ENCODE data around the gene KLK6.

The KLK6 gene

GRCh38 chr19:50962245-50962644 lies 7.1 kb downstream of the KLK6 start:
- no peaks in the 10 kb centered on the region for H3K36me3 ChIP-seq (ENCODE audit: control insufficient read depth in 5 of 5, insufficient read depth in 5 of 5, low read length in 5 of 5)
- H3K27me3 ChIP-seq (ENCODE audit: control insufficient read depth in 5 of 5, insufficient read depth in 4 of 5, low read length in 5 of 5) = peaks cover 6 to 28% (median 22%) of the 10 kb centered on the region in 5 donors
- no peak overlapping the region for H3K27ac ChIP-seq (ENCODE audit: low read depth, low read length)
- H3K9ac ChIP-seq (ENCODE audit: low read length in 5 of 5) = no peak overlapping the region
- no peak overlapping the region for H3K4me3 ChIP-seq (ENCODE audit: low read depth in 1 of 5, low read length in 5 of 5)
- no peaks in the 10 kb centered on the region for H3K4me1 ChIP-seq (ENCODE audit: control insufficient read depth in 5 of 5, insufficient read depth in 5 of 5, low read length in 5 of 5)
- peaks cover 0 to 10% (median 6%) of the 10 kb centered on the region in 5 donors for H3K9me3 ChIP-seq (ENCODE audit: control insufficient read depth in 5 of 5, low read length in 5 of 5)

GRCh38 chr19:50959731-50960500 lies 9.5 kb downstream of the KLK6 start:
- no peaks in the 10 kb centered on the region for H3K36me3 ChIP-seq (ENCODE audit: control insufficient read depth in 5 of 5, insufficient read depth in 5 of 5, low read length in 5 of 5)
- no peak overlapping the region for H3K9ac ChIP-seq (ENCODE audit: low read length in 5 of 5)
- no peak overlapping the region for H3K27ac ChIP-seq (ENCODE audit: low read depth, low read length)
- H3K4me3 ChIP-seq (ENCODE audit: low read depth in 1 of 5, low read length in 5 of 5) = no peak overlapping the region
- H3K4me1 ChIP-seq (ENCODE audit: control insufficient read depth in 5 of 5, insufficient read depth in 5 of 5, low read length in 5 of 5) = no peaks in the 10 kb centered on the region
- H3K9me3 ChIP-seq (ENCODE audit: control insufficient read depth in 5 of 5, low read length in 5 of 5) = peaks cover 0 to 10% (median 6%) of the 10 kb centered on the region in 5 donors
- H3K27me3 ChIP-seq (ENCODE audit: control insufficient read depth in 5 of 5, insufficient read depth in 4 of 5, low read length in 5 of 5) = peaks cover 7 to 20% (median 12%) of the 10 kb centered on the region in 5 donors

- no peak overlapping the region for H3K9ac ChIP-seq (ENCODE audit: low read length in 5 of 5)
- no peaks in the 10 kb centered on the region for H3K4me1 ChIP-seq (ENCODE audit: control insufficient read depth in 5 of 5, insufficient read depth in 5 of 5, low read length in 5 of 5)
- H3K4me3 ChIP-seq (ENCODE audit: low read depth in 1 of 5, low read length in 5 of 5) = no peak overlapping the region
- no peaks in the 10 kb centered on the region for H3K36me3 ChIP-seq (ENCODE audit: control insufficient read depth in 5 of 5, insufficient read depth in 5 of 5, low read length in 5 of 5)
- peaks cover 13 to 25% (median 17%) of the 10 kb centered on the region in 5 donors for H3K27me3 ChIP-seq (ENCODE audit: control insufficient read depth in 5 of 5, insufficient read depth in 4 of 5, low read length in 5 of 5)
- H3K27ac ChIP-seq (ENCODE audit: low read depth, low read length) = no peak overlapping the region
- peaks cover 0 to 9% (median 6%) of the 10 kb centered on the region in 5 donors for H3K9me3 ChIP-seq (ENCODE audit: control insufficient read depth in 5 of 5, low read length in 5 of 5)
Observed at GRCh38 chr19:50957587-50957986, 11.8 kb downstream of the KLK6 start.

GRCh38 chr19:50952910-50953309 lies 16.5 kb downstream of the KLK6 start, which contains the start of gene KLK5:
TSS of gene KLK5 (minus strand) at chr19:50953038. CDS start at chr19:50952657, 381 bp downstream.
- Histone ChIP-seq H3K27ac (ENCODE audit: low read depth, low read length) (no peak within 1 kb of the TSS), H3K27me3 (ENCODE audit: control insufficient read depth in 5 of 5, insufficient read depth in 4 of 5, low read length in 5 of 5) (peaks cover 15 to 30% (median 28%) of the 10 kb centered on the region in 5 donors), H3K9ac (ENCODE audit: low read length in 5 of 5) (no peak within 1 kb of the TSS), H3K36me3 (ENCODE audit: control insufficient read depth in 5 of 5, insufficient read depth in 5 of 5, low read length in 5 of 5) (no peaks in the 10 kb centered on the region), H3K4me3 (ENCODE audit: low read depth in 1 of 5, low read length in 5 of 5) (no peak within 1 kb of the TSS), H3K9me3 (ENCODE audit: control insufficient read depth in 5 of 5, low read length in 5 of 5) (peaks cover 0 to 2% (median 0%) of the 10 kb centered on the region in 5 donors), H3K4me1 (ENCODE audit: control insufficient read depth in 5 of 5, insufficient read depth in 5 of 5, low read length in 5 of 5) (no peaks in the 10 kb centered on the region)

- Histone ChIP-seq H3K4me3 (ENCODE audit: low read depth in 1 of 5, low read length in 5 of 5) (no peak overlapping the region), H3K27me3 (ENCODE audit: control insufficient read depth in 5 of 5, insufficient read depth in 4 of 5, low read length in 5 of 5) (peaks cover 10 to 23% (median 19%) of the 10 kb centered on the region in 5 donors), H3K9me3 (ENCODE audit: control insufficient read depth in 5 of 5, low read length in 5 of 5) (no peaks in the 10 kb centered on the region), H3K27ac (ENCODE audit: low read depth, low read length) (no peak overlapping the region), H3K36me3 (ENCODE audit: control insufficient read depth in 5 of 5, insufficient read depth in 5 of 5, low read length in 5 of 5) (no peaks in the 10 kb centered on the region), H3K4me1 (ENCODE audit: control insufficient read depth in 5 of 5, insufficient read depth in 5 of 5, low read length in 5 of 5) (no peaks in the 10 kb centered on the region), H3K9ac (ENCODE audit: low read length in 5 of 5) (no peak overlapping the region)
Observed at GRCh38 chr19:50949861-50950260, 19.5 kb downstream of the KLK6 start.

GRCh38 chr19:50947123-50947522 lies 22.3 kb downstream of the KLK6 start:
- Histone ChIP-seq H3K4me3 (ENCODE audit: low read depth in 1 of 5, low read length in 5 of 5) (no peak overlapping the region), H3K27me3 (ENCODE audit: control insufficient read depth in 5 of 5, insufficient read depth in 4 of 5, low read length in 5 of 5) (peaks cover 3 to 18% (median 7%) of the 10 kb centered on the region in 5 donors), H3K9ac (ENCODE audit: low read length in 5 of 5) (no peak overlapping the region), H3K9me3 (ENCODE audit: control insufficient read depth in 5 of 5, low read length in 5 of 5) (no peaks in the 10 kb centered on the region), H3K27ac (ENCODE audit: low read depth, low read length) (no peak overlapping the region), H3K36me3 (ENCODE audit: control insufficient read depth in 5 of 5, insufficient read depth in 5 of 5, low read length in 5 of 5) (no peaks in the 10 kb centered on the region), H3K4me1 (ENCODE audit: control insufficient read depth in 5 of 5, insufficient read depth in 5 of 5, low read length in 5 of 5) (no peaks in the 10 kb centered on the region)

- no peak overlapping the region for H3K27ac ChIP-seq (ENCODE audit: low read depth, low read length)
- H3K9ac ChIP-seq (ENCODE audit: low read length in 5 of 5) = no peak overlapping the region
- H3K9me3 ChIP-seq (ENCODE audit: control insufficient read depth in 5 of 5, low read length in 5 of 5) = no peaks in the 10 kb centered on the region
- H3K4me3 ChIP-seq (ENCODE audit: low read depth in 1 of 5, low read length in 5 of 5) = no peak overlapping the region
- H3K4me1 ChIP-seq (ENCODE audit: control insufficient read depth in 5 of 5, insufficient read depth in 5 of 5, low read length in 5 of 5) = no peaks in the 10 kb centered on the region
- H3K36me3 ChIP-seq (ENCODE audit: control insufficient read depth in 5 of 5, insufficient read depth in 5 of 5, low read length in 5 of 5) = no peaks in the 10 kb centered on the region
- peaks cover 0 to 7% (median 7%) of the 10 kb centered on the region in 5 donors for H3K27me3 ChIP-seq (ENCODE audit: control insufficient read depth in 5 of 5, insufficient read depth in 4 of 5, low read length in 5 of 5)
Observed at GRCh38 chr19:50944795-50945194, 24.6 kb downstream of the KLK6 start.

- H3K9ac ChIP-seq (ENCODE audit: low read length in 5 of 5) = no peak overlapping the region
- no peak overlapping the region for H3K4me3 ChIP-seq (ENCODE audit: low read depth in 1 of 5, low read length in 5 of 5)
- H3K36me3 ChIP-seq (ENCODE audit: control insufficient read depth in 5 of 5, insufficient read depth in 5 of 5, low read length in 5 of 5) = no peaks in the 10 kb centered on the region
- H3K9me3 ChIP-seq (ENCODE audit: control insufficient read depth in 5 of 5, low read length in 5 of 5) = peaks cover 0 to 7% (median 5%) of the 10 kb centered on the region in 5 donors
- no peaks in the 10 kb centered on the region for H3K4me1 ChIP-seq (ENCODE audit: control insufficient read depth in 5 of 5, insufficient read depth in 5 of 5, low read length in 5 of 5)
- peaks cover 0 to 8% (median 3%) of the 10 kb centered on the region in 5 donors for H3K27me3 ChIP-seq (ENCODE audit: control insufficient read depth in 5 of 5, insufficient read depth in 4 of 5, low read length in 5 of 5)
- H3K27ac ChIP-seq (ENCODE audit: low read depth, low read length) = no peak overlapping the region
Observed at GRCh38 chr19:50943074-50943828, 26.1 kb downstream of the KLK6 start.

GRCh38 chr19:50939596-50939995 lies 29.8 kb downstream of the KLK6 start:
- Histone ChIP-seq H3K9ac (ENCODE audit: low read length in 5 of 5) (no peak overlapping the region), H3K4me1 (ENCODE audit: control insufficient read depth in 5 of 5, insufficient read depth in 5 of 5, low read length in 5 of 5) (no peaks in the 10 kb centered on the region), H3K4me3 (ENCODE audit: low read depth in 1 of 5, low read length in 5 of 5) (no peak overlapping the region), H3K9me3 (ENCODE audit: control insufficient read depth in 5 of 5, low read length in 5 of 5) (peaks cover 0 to 7% (median 5%) of the 10 kb centered on the region in 5 donors), H3K27me3 (ENCODE audit: control insufficient read depth in 5 of 5, insufficient read depth in 4 of 5, low read length in 5 of 5) (peaks cover 0 to 8% (median 3%) of the 10 kb centered on the region in 5 donors), H3K36me3 (ENCODE audit: control insufficient read depth in 5 of 5, insufficient read depth in 5 of 5, low read length in 5 of 5) (no peaks in the 10 kb centered on the region), H3K27ac (ENCODE audit: low read depth, low read length) (no peak overlapping the region)

- no peaks in the 10 kb centered on the region for H3K9me3 ChIP-seq (ENCODE audit: control insufficient read depth in 5 of 5, low read length in 5 of 5)
- no peak overlapping the region for H3K9ac ChIP-seq (ENCODE audit: low read length in 5 of 5)
- H3K36me3 ChIP-seq (ENCODE audit: control insufficient read depth in 5 of 5, insufficient read depth in 5 of 5, low read length in 5 of 5) = no peaks in the 10 kb centered on the region
- no peak overlapping the region for H3K27ac ChIP-seq (ENCODE audit: low read depth, low read length)
- peaks cover 2 to 7% (median 6%) of the 10 kb centered on the region in 5 donors for H3K27me3 ChIP-seq (ENCODE audit: control insufficient read depth in 5 of 5, insufficient read depth in 4 of 5, low read length in 5 of 5)
- no peaks in the 10 kb centered on the region for H3K4me1 ChIP-seq (ENCODE audit: control insufficient read depth in 5 of 5, insufficient read depth in 5 of 5, low read length in 5 of 5)
- H3K4me3 ChIP-seq (ENCODE audit: low read depth in 1 of 5, low read length in 5 of 5) = no peak overlapping the region
Observed at GRCh38 chr19:50933640-50934039, 35.8 kb downstream of the KLK6 start.

All from subcutaneous abdominal adipose tissue (tissue), 5 donors.